OCI-LY7 (cell line): ENCODE data around the gene GBE1.

ENCODE experiments used
- CTCF ChIP-seq: fragments of 200-600 bp; sonication (generic); conservative IDR thresholded peaks from 2 replicates; pipeline ENCODE4 v1.5.1; 2014; ENCODE audit warnings: mild to moderate bottlenecking, antibody characterized with exemption, low read length, moderate library complexity, mixed read lengths
- EZH2phosphoT487 ChIP-seq: fragments of 200-600 bp; sonication (generic); IDR thresholded peaks from 2 replicates; pipeline ENCODE4 v1.6.1; 2018; ENCODE audit warnings: low read depth, borderline replicate concordance, mild to moderate bottlenecking, mixed run types, antibody characterized with exemption, low read length, moderate library complexity, mixed read lengths

- no peak for TF ChIP-seq CTCF
- no peak for TF ChIP-seq EZH2phosphoT487
These were observed 181.7 kb downstream of the GBE1 start for GRCh38 chr3:81579744-81580143.
